GM10847 (cell line): ENCODE data around the gene HAPLN3.

Source experiments
- POLR2A ChIP-seq: IDR thresholded peaks from 2 replicates; pipeline ENCODE4 v1.6.1; 2011; ENCODE audit not compliant: insufficient read length; ENCODE audit errors: extremely low read depth

HAPLN3 gene

DNA sequence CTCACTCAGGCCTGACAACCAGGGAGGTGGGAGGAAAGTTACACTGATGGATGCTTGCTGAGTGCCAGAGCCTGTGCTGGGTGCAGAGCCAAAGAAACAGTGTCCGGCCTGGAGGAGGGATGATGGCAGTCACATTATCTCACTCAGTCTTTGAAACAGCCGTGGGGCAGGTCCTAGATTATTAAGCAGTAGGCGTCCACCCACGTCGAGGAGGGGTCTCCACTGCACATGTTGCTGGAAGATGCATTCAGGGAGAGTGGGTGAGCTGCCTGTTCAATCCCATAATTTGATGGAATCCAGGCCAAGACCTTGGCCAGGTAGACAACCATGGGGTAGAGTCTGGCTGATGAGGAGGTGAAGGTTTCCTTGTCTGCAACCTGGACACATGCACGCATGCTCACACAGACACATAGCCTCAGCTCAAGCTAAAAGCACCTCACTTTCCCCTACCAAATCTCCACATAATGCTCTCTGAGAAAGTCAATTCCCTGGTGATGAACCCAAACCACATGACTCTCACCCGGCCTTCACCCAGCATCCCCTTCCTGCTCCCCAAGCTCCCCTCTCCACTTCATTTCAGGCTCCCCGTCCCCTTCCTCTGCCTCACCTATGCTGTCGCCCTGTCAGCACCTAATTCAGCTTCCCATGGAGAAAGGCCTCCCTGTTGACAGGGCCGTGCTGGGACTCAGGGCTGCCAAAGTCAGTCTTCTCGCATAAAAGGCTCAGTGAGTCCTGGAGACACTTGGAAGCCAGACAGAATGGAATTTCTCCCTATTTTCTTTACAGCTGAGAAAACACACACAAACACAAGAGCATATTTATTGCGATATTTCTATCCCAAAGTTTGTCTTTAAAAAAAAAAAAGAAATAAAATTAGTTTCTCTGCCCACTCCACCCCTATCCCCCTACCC lies 62.3 kb downstream of the HAPLN3 start:
- TF ChIP-seq POLR2A = no peak

DNA sequence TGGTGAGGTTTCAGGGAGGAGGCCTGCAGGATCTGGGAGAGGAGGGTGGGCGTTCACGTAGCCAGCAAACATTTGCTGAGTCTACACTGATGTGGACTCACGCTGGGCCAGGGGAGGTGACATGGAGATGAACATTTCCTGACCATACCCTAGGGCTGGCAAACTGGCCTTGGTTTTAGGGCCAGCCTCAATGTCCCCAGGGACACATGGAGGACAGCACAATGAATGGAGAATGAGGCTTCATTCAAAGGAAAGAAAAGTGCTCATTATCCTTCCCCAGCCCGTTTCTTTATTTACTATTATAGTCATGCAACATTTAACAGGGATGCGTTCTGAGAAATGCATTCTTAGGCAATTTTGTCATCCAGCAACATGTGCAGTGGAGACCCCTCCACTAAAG lies 65.3 kb downstream of the HAPLN3 start:
- no peak for TF ChIP-seq POLR2A

DNA sequence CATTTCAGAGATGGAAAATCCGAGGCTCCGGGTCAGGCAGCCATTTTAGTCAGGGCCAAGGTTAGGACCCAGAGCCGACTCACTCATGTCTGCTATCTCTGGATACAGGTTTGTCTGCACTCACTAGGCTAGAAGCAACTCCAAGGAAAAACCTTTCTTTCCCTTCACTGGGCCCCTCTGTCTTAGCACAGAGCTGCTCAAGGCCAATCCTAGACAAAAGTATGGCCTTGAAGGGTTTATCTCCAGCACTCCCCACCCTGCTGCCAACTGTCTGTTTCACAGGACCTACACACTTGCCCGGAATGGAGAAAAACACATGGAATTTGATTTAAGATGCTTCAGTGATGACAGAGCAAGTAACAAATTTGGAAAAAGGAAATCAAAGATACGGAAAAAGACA lies 66.6 kb downstream of the HAPLN3 start:
- no peak for TF ChIP-seq POLR2A
